K562 (cell line): ENCODE data around the gene TARBP1. TPM values are rescaled to one million over a fixed set of nuclear protein-coding genes. Genes with fewer than 3 reads are reported as not detected.
A peak's percentile ranks its signal among the peaks of the same experiment; 100 is the strongest.

ENCODE experiments used
- ARID1B ChIP-seq: fragments of 450-650 bp; IDR thresholded peaks from 2 replicates; pipeline ENCODE4 v1.6.1; 2016; ENCODE audit warnings: antibody characterized with exemption, mild to moderate bottlenecking, inconsistent platforms
- ATF1 ChIP-seq, 2 experiments: fragments of 450-650 bp in 1 of 2; IDR thresholded peaks; 2 replicates each; pipeline ENCODE4 v1.6.1; 2016; ENCODE audit warnings: missing compliant biosample characterization in 1 of 2, missing genetic modification characterization in 1 of 2
- BCOR ChIP-seq: fragments of 450-650 bp; IDR thresholded peaks from 2 replicates; pipeline ENCODE4 v1.6.1; 2016
- CREM ChIP-seq: IDR thresholded peaks from 2 replicates; pipeline ENCODE4 v1.6.1; 2014; ENCODE audit warnings: antibody characterized with exemption, low read depth
- CSDE1 ChIP-seq, 2 experiments: fragments of 450-650 bp; IDR thresholded peaks; 2 replicates each; pipeline ENCODE4 v1.6.1; 2016; ENCODE audit warnings: mild to moderate bottlenecking in 1 of 2
- CTBP1 ChIP-seq: fragments of 450-650 bp; IDR thresholded peaks from 2 replicates; pipeline ENCODE4 v1.6.1; 2016; ENCODE audit warnings: borderline replicate concordance
- FOXA3 ChIP-seq, 2 experiments: fragments of 450-650 bp in 1 of 2; sonication (generic) in 1 of 2; formaldehyde crosslinking; IDR thresholded peaks in 1 of 2; conservative IDR thresholded peaks in 1 of 2; 2 replicates each; pipeline versions ENCODE4 v1.4.0 to v1.8.0; 2020 to 2022; ENCODE audit warnings: mild to moderate bottlenecking in 2 of 2, missing genetic modification reagents in 1 of 2
- FUS ChIP-seq: fragments of 200-400 bp; formaldehyde crosslinking; optimal IDR thresholded peaks from 2 replicates; pipeline ENCODE3; 2017; ENCODE audit warnings: low read depth, low read length
- MCM7 ChIP-seq, 2 experiments: fragments of 450-650 bp; IDR thresholded peaks; 2 replicates each; pipeline ENCODE4 v1.6.1; 2016 to 2018
- MIER1 ChIP-seq: fragments of 450-650 bp; IDR thresholded peaks from 2 replicates; pipeline ENCODE4 v1.6.1; 2016; ENCODE audit warnings: antibody characterized with exemption, mild to moderate bottlenecking, low read depth
- NCOA6 ChIP-seq: fragments of 450-650 bp; IDR thresholded peaks from 2 replicates; pipeline ENCODE4 v1.6.1; 2017; ENCODE audit warnings: mild to moderate bottlenecking
- NCOR1 ChIP-seq: fragments of 450-650 bp; IDR thresholded peaks from 2 replicates; pipeline ENCODE4 v1.6.1; 2016; ENCODE audit warnings: mild to moderate bottlenecking, moderate library complexity
- NELFE ChIP-seq: IDR thresholded peaks from 2 replicates; pipeline ENCODE4 v1.6.1; 2011; ENCODE audit warnings: mild to moderate bottlenecking; ENCODE audit not compliant: insufficient read depth, insufficient read length
- NFIX ChIP-seq: fragments of 250-450 bp; sonication (Bioruptor Pico); IDR thresholded peaks from 2 replicates; pipeline ENCODE4 v1.4.0; 2020; ENCODE audit warnings: low read depth, mild to moderate bottlenecking, moderate library complexity
- NFRKB ChIP-seq: fragments of 450-650 bp; IDR thresholded peaks from 2 replicates; pipeline ENCODE4 v1.6.1; 2016; ENCODE audit warnings: low read depth
- NR1H2 ChIP-seq: sonication (generic); formaldehyde crosslinking; IDR thresholded peaks from 2 replicates; pipeline ENCODE4 v1.4.0; 2020; ENCODE audit warnings: mild to moderate bottlenecking, missing genetic modification reagents
- PHB ChIP-seq: fragments of 250-450 bp; sonication (Bioruptor Pico); IDR thresholded peaks from 2 replicates; pipeline ENCODE4 v1.5.0; 2021
- PTTG1 ChIP-seq: fragments of 450-650 bp; IDR thresholded peaks from 2 replicates; pipeline ENCODE4 v1.6.1; 2016; ENCODE audit warnings: low read depth, mild to moderate bottlenecking, missing genetic modification characterization, missing compliant biosample characterization
- RAD51 ChIP-seq: fragments of 450-650 bp; IDR thresholded peaks from 2 replicates; pipeline ENCODE4 v1.7.1; 2016; ENCODE audit warnings: low read depth, mild to moderate bottlenecking, borderline replicate concordance
- RB1 ChIP-seq: fragments of 450-650 bp; IDR thresholded peaks from 2 replicates; pipeline ENCODE4 v1.6.1; 2017; ENCODE audit warnings: low read depth, mild to moderate bottlenecking
- RBM34 ChIP-seq: fragments of 200-400 bp; formaldehyde crosslinking; IDR thresholded peaks from 2 replicates; pipeline ENCODE4 v1.6.1; 2018; ENCODE audit warnings: low read length, borderline replicate concordance; ENCODE audit not compliant: insufficient read depth
- RNF2 ChIP-seq: sonication (generic); IDR thresholded peaks from 2 replicates; pipeline ENCODE4 v1.6.1; 2016
- SAFB ChIP-seq: fragments of 200-400 bp; formaldehyde crosslinking; IDR thresholded peaks from 2 replicates; pipeline ENCODE4 v1.6.1; 2017; ENCODE audit warnings: low read depth, low read length, borderline replicate concordance
- SMAD3 ChIP-seq: fragments of 450-650 bp; formaldehyde crosslinking; conservative IDR thresholded peaks from 2 replicates; pipeline ENCODE4 v1.4.0; 2020; ENCODE audit warnings: mild to moderate bottlenecking
- TCF7 ChIP-seq: sonication (generic); IDR thresholded peaks from 2 replicates; pipeline ENCODE4 v1.6.1; 2016; ENCODE audit warnings: antibody characterized with exemption, borderline replicate concordance
- VEZF1 ChIP-seq: fragments of 200-800 bp; sonication (Bioruptor generic); IDR thresholded peaks from 2 replicates; pipeline ENCODE4 v1.6.1; 2017; ENCODE audit warnings: missing genetic modification characterization, missing compliant biosample characterization
- ZFP36 ChIP-seq: fragments of 150-350 bp; IDR thresholded peaks from 2 replicates; pipeline ENCODE4 v1.6.1; 2018; ENCODE audit warnings: low read length, low read depth; ENCODE audit not compliant: partially characterized antibody
- ZNF12 ChIP-seq: sonication (generic); formaldehyde crosslinking; IDR thresholded peaks from 2 replicates; pipeline ENCODE4 v1.4.0; 2020; ENCODE audit warnings: mild to moderate bottlenecking, missing genetic modification reagents
- polyA plus RNA-seq, 8 experiments: library from polyadenylated mRNA; depleted of rRNA in 4 of 8; stranded (reverse) in 5 of 8; unstranded in 3 of 8; fragments of >200 nt; fragmentation: Nextera tagmentation in 2 of 8; fragmentation: Illumina TruSeq in 1 of 8; extraction: Ambion mirVana in 2 of 8; extraction: Trizol in 1 of 8; gene quantifications; 2 replicates each; pipeline versions ENCODE4 v1.2.1 to v1.2.3, GENCODE V29; 2011 to 2014; ENCODE audit warnings: inconsistent platforms in 1 of 8, missing spikeins in 1 of 8
- total RNA-seq, 7 experiments: library from RNA; depleted of rRNA in 6 of 7; stranded (reverse); fragments of >200 nt in 6 of 7; fragmentation: Illumina TruSeq in 2 of 7; extraction: Trizol in 2 of 7; gene quantifications; 2 replicates each; pipeline versions ENCODE4 v1.2.1 to v1.2.3, GENCODE V29; 2011 to 2021; ENCODE audit warnings: low replicate concordance in 1 of 7
- TF ChIP-seq, protein P1 (sequence below): sonication (generic); formaldehyde crosslinking; IDR thresholded peaks from 2 replicates; pipeline ENCODE4 v1.8.0; 2022; ENCODE audit warnings: mild to moderate bottlenecking, missing genetic modification reagents
- TF ChIP-seq, protein P2 (sequence below): fragments of 450-650 bp; formaldehyde crosslinking; IDR thresholded peaks from 2 replicates; pipeline ENCODE4 v1.4.0; 2022; ENCODE audit warnings: missing genetic modification characterization

TARBP1 gene
- total and polyA plus RNA-seq, 9 of the 15 experiments (the other 6 are each of a cell fraction or from before 2014, with no cell fraction given), result 8.8 to 48.0 (median 22.9) TPM

- TF ChIP-seq ATF1 (CRISPR knock-in tag; IDR thresholded peaks at IDR 0.05) (no peak), ATF1 (tag; IDR thresholded peaks at IDR 0.05) (peak; percentile 43), CTBP1 (no peak), NFIX (CRISPR knock-in tag) (no peak), RB1 (no peak), FUS (no peak), MIER1 (no peak), VEZF1 (no peak), SMAD3 (CRISPR knock-in tag) (no peak), RAD51 (no peak), RBM34 (no peak), TCF7 (no peak), CSDE1 (IDR thresholded peaks at IDR 0.05) (no peak), FOXA3 (CRISPR knock-in tag; conservative IDR thresholded peaks at IDR 0.05 in 1 of 2, IDR thresholded peaks at IDR 0.05 in 1 of 2) (peak; percentile 80 to 91), RNF2 (no peak), NR1H2 (CRISPR knock-in tag) (no peak), NCOR1 (no peak), ARID1B (peak; percentile 77), NELFE (no peak), ZFP36 (no peak), ZNF12 (CRISPR knock-in tag) (no peak), PTTG1 (tag) (no peak), PHB (CRISPR knock-in tag) (no peak), MCM7 (IDR thresholded peaks at IDR 0.05) (no peak), NCOA6 (no peak), SAFB (no peak), NFRKB (0 out of 2 replicates have a peak, but pooled peaks have one; percentile 34), BCOR (no peak), CREM (0 out of 2 replicates have a peak, but pooled peaks have one; percentile 34)
- TF ChIP-seq, protein P1, sequence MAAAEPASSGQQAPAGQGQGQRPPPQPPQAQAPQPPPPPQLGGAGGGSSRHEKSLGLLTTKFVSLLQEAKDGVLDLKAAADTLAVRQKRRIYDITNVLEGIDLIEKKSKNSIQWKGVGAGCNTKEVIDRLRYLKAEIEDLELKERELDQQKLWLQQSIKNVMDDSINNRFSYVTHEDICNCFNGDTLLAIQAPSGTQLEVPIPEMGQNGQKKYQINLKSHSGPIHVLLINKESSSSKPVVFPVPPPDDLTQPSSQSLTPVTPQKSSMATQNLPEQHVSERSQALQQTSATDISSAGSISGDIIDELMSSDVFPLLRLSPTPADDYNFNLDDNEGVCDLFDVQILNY (CRISPR knock-in tag), result no peak
- TF ChIP-seq, protein P2, sequence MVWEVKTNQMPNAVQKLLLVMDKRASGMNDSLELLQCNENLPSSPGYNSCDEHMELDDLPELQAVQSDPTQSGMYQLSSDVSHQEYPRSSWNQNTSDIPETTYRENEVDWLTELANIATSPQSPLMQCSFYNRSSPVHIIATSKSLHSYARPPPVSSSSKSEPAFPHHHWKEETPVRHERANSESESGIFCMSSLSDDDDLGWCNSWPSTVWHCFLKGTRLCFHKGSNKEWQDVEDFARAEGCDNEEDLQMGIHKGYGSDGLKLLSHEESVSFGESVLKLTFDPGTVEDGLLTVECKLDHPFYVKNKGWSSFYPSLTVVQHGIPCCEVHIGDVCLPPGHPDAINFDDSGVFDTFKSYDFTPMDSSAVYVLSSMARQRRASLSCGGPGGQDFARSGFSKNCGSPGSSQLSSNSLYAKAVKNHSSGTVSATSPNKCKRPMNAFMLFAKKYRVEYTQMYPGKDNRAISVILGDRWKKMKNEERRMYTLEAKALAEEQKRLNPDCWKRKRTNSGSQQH, result no peak
Measured at GRCh38 chr1:234433563-234434285, 45.3 kb downstream of the TARBP1 start (continued).
